Measurements from ENCODE around the gene XRCC2. TPM values are rescaled to one million over a fixed set of nuclear protein-coding genes. Genes with fewer than 3 reads are reported as not detected.

Gene XRCC2
- total and polyA plus RNA-seq, 12 donors = 0.12 to 4.1 (median 0.50) TPM

- DNase-seq = no peak
- H3K4me3 ChIP-seq = no peak overlapping the region
- H3K36me3 ChIP-seq (replicated peaks in 1 of 2) = no peaks in the 10 kb centered on the region
- H3K4me1 ChIP-seq (replicated peaks in 1 of 2) = no peaks in the 10 kb centered on the region
- intact Hi-C loops (cut with DNase I) = no loop called here
- H3K9me3 ChIP-seq (replicated peaks in 1 of 3) = no peaks in the 10 kb centered on the region
- H3K27me3 ChIP-seq = no peaks in the 10 kb centered on the region
- WGBS, 4 donors = 89 to 93% (median 92%) methylated on average over 2 of the region's 2 CpGs
- TF ChIP-seq CTCF (IDR thresholded peaks at IDR 0.05) (no peak), POLR2A (IDR thresholded peaks at IDR 0.05) (no peak)
- no peak overlapping the region for H3K27ac ChIP-seq
Observed at GRCh38 chr7:152607007-152607406, 68.9 kb downstream of the XRCC2 start.

- Histone ChIP-seq H3K36me3 (replicated peaks in 1 of 2) (no peaks in the 10 kb centered on the region), H3K9me3 (replicated peaks in 1 of 3) (no peaks in the 10 kb centered on the region), H3K27ac (no peak overlapping the region), H3K4me1 (replicated peaks in 1 of 2) (no peaks in the 10 kb centered on the region), H3K27me3 (no peaks in the 10 kb centered on the region), H3K4me3 (no peak overlapping the region)
- no peak for DNase-seq
- TF ChIP-seq POLR2A (IDR thresholded peaks at IDR 0.05) (no peak), CTCF (IDR thresholded peaks at IDR 0.05) (no peak)
- 66 to 71% (median 68%) methylated on average over 6 of the region's 6 CpGs for WGBS, 4 donors
- intact Hi-C loops (cut with DNase I) = no loop called here
Observed at GRCh38 chr7:152602962-152603361, 73.0 kb downstream of the XRCC2 start.

- 90 to 92% (median 91%) methylated on average over 17 of the region's 17 CpGs for WGBS, 4 donors
- Histone ChIP-seq H3K36me3 (replicated peaks in 1 of 2) (no peaks in the 10 kb centered on the region), H3K9me3 (replicated peaks in 1 of 3) (no peaks in the 10 kb centered on the region), H3K27me3 (no peaks in the 10 kb centered on the region), H3K4me1 (replicated peaks in 1 of 2) (no peaks in the 10 kb centered on the region), H3K27ac (no peak overlapping the region), H3K4me3 (no peak overlapping the region)
- peak in 1 of 7 donors; percentile 15 for DNase-seq
- intact Hi-C loops (cut with DNase I) = no loop called here
- TF ChIP-seq CTCF (IDR thresholded peaks at IDR 0.05) (no peak), POLR2A (IDR thresholded peaks at IDR 0.05) (no peak)
Observed at GRCh38 chr7:152601305-152601798, 74.6 kb downstream of the XRCC2 start.

- Histone ChIP-seq H3K27me3 (no peaks in the 10 kb centered on the region), H3K4me1 (replicated peaks in 1 of 2) (no peaks in the 10 kb centered on the region), H3K36me3 (replicated peaks in 1 of 2) (no peaks in the 10 kb centered on the region), H3K4me3 (no peak overlapping the region), H3K27ac (no peak overlapping the region), H3K9me3 (replicated peaks in 1 of 3) (no peaks in the 10 kb centered on the region)
- intact Hi-C loops (cut with DNase I) = no loop called here
- no peak for TF ChIP-seq CTCF (IDR thresholded peaks at IDR 0.05)
- no peak for TF ChIP-seq POLR2A (IDR thresholded peaks at IDR 0.05)
- WGBS, 4 donors = 84 to 93% (median 89%) methylated on average over 3 to 5 of the region's 5 CpGs
- no peak for DNase-seq
Observed at GRCh38 chr7:152600266-152600665, 75.7 kb downstream of the XRCC2 start.
